Measurements from ENCODE around the gene ZNF417. TPM values are rescaled to one million over a fixed set of nuclear protein-coding genes. Genes with fewer than 3 reads are reported as not detected.
"Not testable (repeated sequence)": the region's sequence is repeated elsewhere in the genome, so short reads cannot be mapped to it uniquely, and the experiment has no call there.

Gene ZNF417
- total and polyA plus RNA-seq, 2 donors (not counting 3 experiments of a cell fraction or from before 2014, with no cell fraction given) = 3.1 to 17.8 TPM

DNA sequence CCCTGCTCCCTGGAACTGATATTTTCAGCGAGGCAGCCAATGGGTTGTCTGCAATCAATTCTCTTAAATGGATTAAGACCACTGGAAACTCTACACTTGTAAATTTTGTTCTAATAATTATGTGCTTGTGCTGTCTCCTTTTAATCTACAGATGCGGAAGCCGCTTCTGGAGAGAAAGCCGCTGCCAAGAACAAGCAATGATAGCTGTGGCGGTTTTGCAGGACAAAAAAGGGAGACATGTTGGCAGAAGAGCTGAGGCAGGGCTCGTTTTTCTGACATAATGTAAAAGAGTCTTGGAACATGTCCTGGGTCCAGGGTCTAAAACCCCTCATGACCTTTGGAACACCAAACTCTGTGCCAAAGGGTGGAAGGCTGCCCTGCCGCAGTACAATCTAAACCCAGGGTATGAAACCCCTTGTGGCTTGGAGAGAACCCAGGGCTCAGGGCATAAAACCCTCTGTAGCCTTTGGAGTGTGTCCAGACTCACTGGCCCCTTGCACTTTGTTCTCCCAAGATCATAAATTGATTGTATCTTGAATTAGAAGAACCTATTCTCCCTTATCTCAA is 12.7 kb downstream of the ZNF417 start:
- Histone ChIP-seq H3K4me1 (ENCODE audit: control insufficient read depth, extremely low read depth, insufficient read depth, low read length) (no peaks in the 10 kb centered on the region), H2AFZ (ENCODE audit: low read depth, low read length) (no peak overlapping the region), H4K20me1 (replicated peaks; ENCODE audit: control insufficient read depth, extremely low read depth, insufficient read depth, low read length) (no peaks in the 10 kb centered on the region), H3K9ac (replicated peaks; ENCODE audit: extremely low read depth, insufficient read depth, low read length) (no peak overlapping the region), H3K9me1 (replicated peaks; ENCODE audit: control insufficient read depth, extremely low read depth, insufficient read depth, low read length) (no peaks in the 10 kb centered on the region), H3K4me2 (ENCODE audit: insufficient read depth, low read length) (no peak overlapping the region), H3K27me3 (ENCODE audit: control insufficient read depth in 2 of 2, insufficient read depth in 2 of 2, low read length in 2 of 2) (no peaks in the 10 kb centered on the region), H3K36me3 (ENCODE audit: control insufficient read depth in 2 of 2, extremely low read depth in 1 of 2, insufficient read depth in 2 of 2, low read length in 2 of 2) (peaks cover 0 to 2% of the 10 kb centered on the region in 2 experiments), H3K9me3 (replicated peaks; ENCODE audit: control insufficient read depth, insufficient read depth, low read length) (peaks cover 4% of the 10 kb centered on the region), H3K27ac (ENCODE audit: insufficient read depth, low read depth, low read length) (no peak overlapping the region), H3K79me2 (ENCODE audit: control insufficient read depth, insufficient read depth, low read length) (no peaks in the 10 kb centered on the region), H3K4me3 (replicated peaks in 1 of 3; ENCODE audit: insufficient read depth in 1 of 3, low read depth in 1 of 3, low read length in 3 of 3) (no peak overlapping the region)
- intact Hi-C loops (cut with micrococcal nuclease) (loop anchor here (1.0 kb wide), 1 partner anchor 165 kb away; no protein-coding TSS in a partner anchor), dilution Hi-C loops (cut with MboI; ENCODE audit: extremely low pct_ligation_motif_present, low sequenced_read_pairs) (no loop called here)
- TF ChIP-seq CTCF (IDR thresholded peaks at IDR 0.05; ENCODE audit: extremely low read depth in 1 of 2, insufficient read depth in 1 of 2, low read depth in 1 of 2, low read length in 2 of 2) = no peak
- TF ChIP-seq JUN (IDR thresholded peaks at IDR 0.05; ENCODE audit: borderline replicate concordance, insufficient read depth, insufficient read length, low read depth) = no peak
- POLR2A ChIA-PET = no interaction called here
- no peak for DNase-seq (ENCODE audit: low read depth, low spot score)
- BruUV-seq (replicated peaks) = no TSS peak
- CTCF ChIA-PET = interaction anchor here (1.5 kb wide), 1 partner anchor 13 kb away, joined by 6 read pairs; the partner anchor contains the start of gene ZNF417
- FAIRE-seq = no peak

DNA sequence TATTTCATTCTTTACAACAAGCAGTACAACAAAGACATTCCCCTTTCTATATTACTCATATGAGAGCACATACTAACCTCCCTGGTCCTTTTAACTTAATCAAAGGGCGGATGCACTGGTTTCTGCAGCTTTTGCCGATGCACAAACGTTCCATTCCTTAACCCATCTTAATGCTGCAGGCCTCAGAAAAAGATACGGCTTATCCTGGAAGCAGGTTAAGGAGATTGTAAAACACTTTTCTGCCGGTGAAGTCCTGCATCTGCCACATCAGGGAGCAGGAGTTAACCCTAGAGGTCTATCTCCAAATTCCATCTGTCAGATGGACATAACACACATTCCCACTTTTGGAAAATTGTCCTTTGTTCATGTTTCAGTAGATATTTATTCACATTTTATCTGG is 16.1 kb downstream of the ZNF417 start:
- CTCF ChIA-PET = no interaction called here
- Histone ChIP-seq H3K4me3 (replicated peaks in 1 of 3; ENCODE audit: insufficient read depth in 1 of 3, low read depth in 1 of 3, low read length in 3 of 3) (no peak overlapping the region), H3K4me1 (ENCODE audit: control insufficient read depth, extremely low read depth, insufficient read depth, low read length) (no peaks in the 10 kb centered on the region), H3K27me3 (ENCODE audit: control insufficient read depth in 2 of 2, insufficient read depth in 2 of 2, low read length in 2 of 2) (no peaks in the 10 kb centered on the region), H3K27ac (ENCODE audit: insufficient read depth, low read depth, low read length) (no peak overlapping the region), H3K9me1 (replicated peaks; ENCODE audit: control insufficient read depth, extremely low read depth, insufficient read depth, low read length) (no peaks in the 10 kb centered on the region), H4K20me1 (replicated peaks; ENCODE audit: control insufficient read depth, extremely low read depth, insufficient read depth, low read length) (no peaks in the 10 kb centered on the region), H3K79me2 (ENCODE audit: control insufficient read depth, insufficient read depth, low read length) (no peaks in the 10 kb centered on the region), H3K9me3 (replicated peaks; ENCODE audit: control insufficient read depth, insufficient read depth, low read length) (no peaks in the 10 kb centered on the region), H3K4me2 (ENCODE audit: insufficient read depth, low read length) (no peak overlapping the region), H2AFZ (ENCODE audit: low read depth, low read length) (no peak overlapping the region), H3K9ac (replicated peaks; ENCODE audit: extremely low read depth, insufficient read depth, low read length) (no peak overlapping the region), H3K36me3 (ENCODE audit: control insufficient read depth in 2 of 2, extremely low read depth in 1 of 2, insufficient read depth in 2 of 2, low read length in 2 of 2) (no peaks in the 10 kb centered on the region)
- BruUV-seq (replicated peaks) = no TSS peak
- DNase-seq (ENCODE audit: low read depth, low spot score) (no peak), FAIRE-seq (no peak)
- dilution Hi-C loops (cut with MboI; ENCODE audit: extremely low pct_ligation_motif_present, low sequenced_read_pairs) = no loop called here
- POLR2A ChIA-PET = no interaction called here
- intact Hi-C loops (cut with micrococcal nuclease) = no loop called here
- TF ChIP-seq JUN (IDR thresholded peaks at IDR 0.05; ENCODE audit: borderline replicate concordance, insufficient read depth, insufficient read length, low read depth) = no peak

DNA sequence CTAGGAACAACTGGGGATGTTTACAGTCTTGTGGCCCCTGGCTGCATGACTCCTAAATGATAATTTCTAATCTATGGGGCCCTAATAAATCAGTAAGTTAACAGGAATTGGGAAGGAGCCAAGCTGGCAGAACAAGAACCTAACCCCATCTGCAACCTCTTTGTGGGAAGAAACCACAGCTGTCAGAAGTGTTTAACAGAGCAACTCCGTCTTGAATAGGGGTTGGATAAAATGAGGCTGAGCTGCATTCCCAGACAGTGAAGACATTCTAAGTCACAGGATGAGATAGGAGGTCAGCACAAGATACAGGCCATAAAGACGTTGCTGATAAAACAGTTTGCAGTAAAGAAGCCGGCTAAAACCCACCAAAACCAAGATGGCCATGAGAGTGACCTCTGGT is 25.7 kb downstream of the ZNF417 start:
- H3K4me1 ChIP-seq (ENCODE audit: control insufficient read depth, extremely low read depth, insufficient read depth, low read length); intact Hi-C loops (cut with micrococcal nuclease); dilution Hi-C loops (cut with MboI; ENCODE audit: extremely low pct_ligation_motif_present, low sequenced_read_pairs); H3K9ac ChIP-seq (replicated peaks; ENCODE audit: extremely low read depth, insufficient read depth, low read length); FAIRE-seq; H3K9me3 ChIP-seq (replicated peaks; ENCODE audit: control insufficient read depth, insufficient read depth, low read length); H4K20me1 ChIP-seq (replicated peaks; ENCODE audit: control insufficient read depth, extremely low read depth, insufficient read depth, low read length); CTCF ChIA-PET; H3K79me2 ChIP-seq (ENCODE audit: control insufficient read depth, insufficient read depth, low read length); H3K27ac ChIP-seq (ENCODE audit: insufficient read depth, low read depth, low read length); H2AFZ ChIP-seq (ENCODE audit: low read depth, low read length); H3K27me3 ChIP-seq (ENCODE audit: control insufficient read depth in 2 of 2, insufficient read depth in 2 of 2, low read length in 2 of 2); H3K9me1 ChIP-seq (replicated peaks; ENCODE audit: control insufficient read depth, extremely low read depth, insufficient read depth, low read length); H3K4me2 ChIP-seq (ENCODE audit: insufficient read depth, low read length); POLR2A ChIA-PET; BruUV-seq (replicated peaks); H3K4me3 ChIP-seq (replicated peaks in 1 of 3; ENCODE audit: insufficient read depth in 1 of 3, low read depth in 1 of 3, low read length in 3 of 3); DNase-seq (ENCODE audit: low read depth, low spot score); H3K36me3 ChIP-seq (ENCODE audit: control insufficient read depth in 2 of 2, extremely low read depth in 1 of 2, insufficient read depth in 2 of 2, low read length in 2 of 2): not testable (repeated sequence)

Data from endothelial cell of umbilical vein (primary cell).